K562 (cell line): ENCODE results near the gene GIPC3. TPM values are rescaled to one million over a fixed set of nuclear protein-coding genes. Genes with fewer than 3 reads are reported as not detected.

Experiments used
- GABPB2 ChIP-seq: fragments of 250-450 bp; sonication (Bioruptor Pico); conservative IDR thresholded peaks from 2 replicates; pipeline ENCODE4 v1.5.1; 2021; ENCODE audit warnings: mild to moderate bottlenecking
- JUND ChIP-seq, 2 experiments: IDR thresholded peaks; 2 replicates in 1 of 2; 3 replicates in 1 of 2; pipeline ENCODE4 v1.6.1; 2011; ENCODE audit warnings: borderline replicate concordance in 2 of 2, low read depth in 2 of 2, low read length in 2 of 2, improper control_type of control experiment in 1 of 2, missing biosample characterization in 1 of 2, missing genetic modification characterization in 1 of 2, missing genetic modification reagents in 1 of 2
- MTF1 ChIP-seq: fragments of 250-450 bp; sonication (Bioruptor Pico); IDR thresholded peaks from 2 replicates; pipeline ENCODE4 v1.9.0; 2021; ENCODE audit warnings: moderate library complexity, mild to moderate bottlenecking, inconsistent platforms, borderline replicate concordance
- NFE2 ChIP-seq: IDR thresholded peaks from 2 replicates; pipeline ENCODE4 v1.6.1; 2014; ENCODE audit warnings: antibody characterized with exemption, low read depth
- PURB ChIP-seq: sonication (generic); formaldehyde crosslinking; IDR thresholded peaks from 2 replicates; pipeline ENCODE4 v1.9.0; 2021; ENCODE audit warnings: low read depth, mild to moderate bottlenecking, missing genetic modification reagents
- RBM15 ChIP-seq: fragments of 200-400 bp; formaldehyde crosslinking; IDR thresholded peaks from 2 replicates; pipeline ENCODE4 v1.6.1; 2018; ENCODE audit warnings: mild to moderate bottlenecking, low read length, moderate library complexity; ENCODE audit not compliant: insufficient read depth
- RFX7 ChIP-seq: fragments of 250-450 bp; sonication (Bioruptor Pico); IDR thresholded peaks from 2 replicates; pipeline ENCODE4 v1.5.1; 2021; ENCODE audit warnings: mild to moderate bottlenecking
- SMARCB1 ChIP-seq: IDR thresholded peaks from 2 replicates; pipeline ENCODE4 v1.6.1; 2011; ENCODE audit warnings: improper control_type of control experiment, low read depth; ENCODE audit not compliant: insufficient read length
- SMARCE1 ChIP-seq: fragments of 450-650 bp; IDR thresholded peaks from 2 replicates; pipeline ENCODE4 v1.7.1; 2016; ENCODE audit warnings: mild to moderate bottlenecking
- SMC3 ChIP-seq: conservative IDR thresholded peaks from 2 replicates; pipeline ENCODE4 v1.6.1; 2011; ENCODE audit warnings: low read depth, low read length, improper control_type of control experiment; ENCODE audit not compliant: insufficient read depth
- SNRNP70 ChIP-seq: fragments of 200-400 bp; formaldehyde crosslinking; optimal IDR thresholded peaks from 2 replicates; pipeline ENCODE3; 2017; ENCODE audit warnings: low read depth, low read length
- TRIM25 ChIP-seq: fragments of 450-650 bp; IDR thresholded peaks from 2 replicates; pipeline ENCODE4 v1.7.0; 2016; ENCODE audit warnings: borderline replicate concordance
- ZBTB43 ChIP-seq: sonication (generic); formaldehyde crosslinking; IDR thresholded peaks from 2 replicates; pipeline ENCODE4 v1.8.0; 2023; ENCODE audit warnings: mild to moderate bottlenecking, missing genetic modification reagents
- ZBTB8A ChIP-seq: fragments of 450-650 bp; IDR thresholded peaks from 2 replicates; pipeline ENCODE4 v1.6.1; 2018; ENCODE audit warnings: mild to moderate bottlenecking, moderate library complexity; ENCODE audit not compliant: partially characterized antibody
- ZNF239 ChIP-seq: fragments of 250-450 bp; sonication (Bioruptor Pico); IDR thresholded peaks from 2 replicates; pipeline ENCODE4 v1.4.0; 2020; ENCODE audit warnings: mild to moderate bottlenecking
- ZNF407 ChIP-seq: fragments of 450-650 bp; IDR thresholded peaks from 2 replicates; pipeline ENCODE4 v1.6.1; 2016; ENCODE audit warnings: low read depth
- polyA plus RNA-seq, 8 experiments: library from polyadenylated mRNA; depleted of rRNA in 4 of 8; stranded (reverse) in 5 of 8; unstranded in 3 of 8; fragments of >200 nt; fragmentation: Nextera tagmentation in 2 of 8; fragmentation: Illumina TruSeq in 1 of 8; extraction: Ambion mirVana in 2 of 8; extraction: Trizol in 1 of 8; gene quantifications; 2 replicates each; pipeline versions ENCODE4 v1.2.1 to v1.2.3, GENCODE V29; 2011 to 2014; ENCODE audit warnings: inconsistent platforms in 1 of 8, missing spikeins in 1 of 8
- total RNA-seq, 7 experiments: library from RNA; depleted of rRNA in 6 of 7; stranded (reverse); fragments of >200 nt in 6 of 7; fragmentation: Illumina TruSeq in 2 of 7; extraction: Trizol in 2 of 7; gene quantifications; 2 replicates each; pipeline versions ENCODE4 v1.2.1 to v1.2.3, GENCODE V29; 2011 to 2021; ENCODE audit warnings: low replicate concordance in 1 of 7

Gene GIPC3
- total and polyA plus RNA-seq, 9 of the 15 experiments (the other 6 are each of a cell fraction or from before 2014, with no cell fraction given) = 0.03 to 3.6 (median 1.5) TPM; not detected in 1

- TF ChIP-seq ZBTB8A (no peak), ZNF239 (CRISPR knock-in tag) (no peak), SMARCE1 (no peak), JUND (IDR thresholded peaks at IDR 0.05; ENCODE audit: borderline replicate concordance, low read depth, low read length) (no peak), JUND (tag; IDR thresholded peaks at IDR 0.05; ENCODE audit: borderline replicate concordance, low read depth, low read length) (no peak; the same call in 2 of the 3 replicates), MTF1 (no peak), RFX7 (CRISPR knock-in tag) (no peak), SNRNP70 (no peak), SMARCB1 (no peak), PURB (no peak), ZNF407 (no peak), GABPB2 (no peak), SMC3 (no peak), RBM15 (no peak), NFE2 (no peak), TRIM25 (no peak), ZBTB43 (CRISPR knock-in tag) (no peak)
These were observed 27.8 kb downstream of the GIPC3 start (continued) for GRCh38 chr19:3612901-3613741.
